GM19463 (cell line): ENCODE data around the gene MSANTD1.
A peak's percentile ranks its signal among the peaks of the same experiment; 100 is the strongest.
"Not testable (repeated sequence)": the region's sequence is repeated elsewhere in the genome, so short reads cannot be mapped to it uniquely, and the experiment has no call there.

Experiments
- ATAC-seq: cut with Tn5 transposase; IDR thresholded peaks from one replicate; pipeline ENCODE4 v1.9.1; 2021; ENCODE audit warnings: mild to moderate bottlenecking, moderate library complexity; ENCODE audit not compliant: unreplicated experiment

Gene MSANTD1

GRCh38 chr4:3299976-3300671 is 51.2 kb downstream of the MSANTD1 start:
- no peak for ATAC-seq

GRCh38 chr4:3300882-3301281 is 51.9 kb downstream of the MSANTD1 start:
- not testable (repeated sequence) for ATAC-seq

GRCh38 chr4:3301450-3302172 is 52.7 kb downstream of the MSANTD1 start:
- ATAC-seq, result no peak

- peak; percentile 65 for ATAC-seq
Measured at GRCh38 chr4:3302173-3302785, 53.3 kb downstream of the MSANTD1 start.

- peak; percentile 23 for ATAC-seq
Measured at GRCh38 chr4:3302786-3303564, 54.0 kb downstream of the MSANTD1 start.

GRCh38 chr4:3303565-3303824 is 54.5 kb downstream of the MSANTD1 start:
- no peak for ATAC-seq

- ATAC-seq, result no peak
Measured at GRCh38 chr4:3303923-3304710, 55.2 kb downstream of the MSANTD1 start.

GRCh38 chr4:3304831-3305609 is 56.1 kb downstream of the MSANTD1 start:
- no peak for ATAC-seq

- no peak for ATAC-seq
Measured at GRCh38 chr4:3305610-3306371, 56.8 kb downstream of the MSANTD1 start.
